HepG2 (cell line): ENCODE data around the gene GPR87. TPM values are rescaled to one million over a fixed set of nuclear protein-coding genes. Genes with fewer than 3 reads are reported as not detected.

Experiments
- ARID5B ChIP-seq: IDR thresholded peaks from 2 replicates; pipeline ENCODE4 v1.4.0; 2020; ENCODE audit warnings: mild to moderate bottlenecking, missing genetic modification reagents
- ATF3 ChIP-seq: sonication (generic); formaldehyde crosslinking; IDR thresholded peaks from 2 replicates; pipeline ENCODE4 v1.4.0; 2020; ENCODE audit warnings: missing genetic modification reagents
- BHLHE40 ChIP-seq: IDR thresholded peaks from 2 replicates; pipeline ENCODE4 v1.6.1; 2011; ENCODE audit warnings: low read length, improper control_type of control experiment
- CBX5 ChIP-seq: sonication (generic); formaldehyde crosslinking; IDR thresholded peaks from 2 replicates; pipeline ENCODE4 v1.4.0; 2020; ENCODE audit warnings: missing genetic modification reagents, borderline replicate concordance
- CEBPB ChIP-seq: IDR thresholded peaks from 2 replicates; pipeline ENCODE4 v1.6.1; 2011; ENCODE audit warnings: low read depth, low read length, improper control_type of control experiment, borderline replicate concordance
- CEBPG ChIP-seq: IDR thresholded peaks from 2 replicates; pipeline ENCODE4 v1.6.1; 2016
- CTCF ChIP-seq: sonication (generic); formaldehyde crosslinking; IDR thresholded peaks from 2 replicates; pipeline ENCODE4 v1.5.0; 2020; ENCODE audit warnings: mild to moderate bottlenecking, missing genetic modification reagents, moderate library complexity
- EP300 ChIP-seq, 3 experiments: sonication (generic) in 1 of 3; formaldehyde crosslinking in 1 of 3; IDR thresholded peaks; 2 replicates each; pipeline versions ENCODE4 v1.5.1 to v1.6.1; 2011 to 2020; ENCODE audit warnings: low read depth in 2 of 3, low read length in 2 of 3, borderline replicate concordance in 1 of 3, improper control_type of control experiment in 1 of 3, mild to moderate bottlenecking in 1 of 3, missing genetic modification reagents in 1 of 3, moderate library complexity in 1 of 3
- GATAD2A ChIP-seq: IDR thresholded peaks from 2 replicates; pipeline ENCODE4 v1.6.1; 2016
- HNF4A ChIP-seq: sonication (generic); formaldehyde crosslinking; IDR thresholded peaks from 2 replicates; pipeline ENCODE4 v1.4.0; 2020; ENCODE audit warnings: missing genetic modification reagents
- NFE2 ChIP-seq: sonication (generic); formaldehyde crosslinking; IDR thresholded peaks from 2 replicates; pipeline ENCODE4 v1.4.0; 2020; ENCODE audit warnings: missing genetic modification reagents
- PLSCR1 ChIP-seq: sonication (generic); formaldehyde crosslinking; IDR thresholded peaks from 2 replicates; pipeline ENCODE4 v1.5.0; 2020; ENCODE audit warnings: missing genetic modification reagents, mild to moderate bottlenecking, borderline replicate concordance
- TFAP4 ChIP-seq: sonication (generic); IDR thresholded peaks from 2 replicates; pipeline ENCODE4 v1.6.1; 2016; ENCODE audit warnings: low read depth, borderline replicate concordance
- TFDP1 ChIP-seq: IDR thresholded peaks from 2 replicates; pipeline ENCODE4 v1.6.1; 2016; ENCODE audit warnings: missing compliant biosample characterization, missing genetic modification reagents, borderline replicate concordance
- TFDP2 ChIP-seq: sonication (generic); formaldehyde crosslinking; IDR thresholded peaks from 2 replicates; pipeline ENCODE4 v1.4.0; 2020; ENCODE audit warnings: missing genetic modification reagents
- ZNF331 ChIP-seq: sonication (generic); formaldehyde crosslinking; IDR thresholded peaks from 2 replicates; pipeline ENCODE4 v1.4.0; 2020; ENCODE audit warnings: missing genetic modification reagents
- ZNF614 ChIP-seq: IDR thresholded peaks from 2 replicates; pipeline ENCODE4 v1.6.1; 2018; ENCODE audit warnings: missing biosample characterization, missing genetic modification reagents, inconsistent platforms, borderline replicate concordance
- polyA plus RNA-seq, 8 experiments: library from polyadenylated mRNA; depleted of rRNA in 3 of 8; stranded (reverse) in 7 of 8; unstranded in 1 of 8; fragments of >200 nt; fragmentation: Illumina TruSeq in 4 of 8; extraction: Trizol in 4 of 8; gene quantifications; 2 replicates each; pipeline versions ENCODE4 v1.2.1 to v1.2.3, GENCODE V29; 2011 to 2016; ENCODE audit warnings: low read depth in 4 of 8, missing spikeins in 1 of 8, mixed read lengths in 1 of 8; ENCODE audit not compliant: insufficient read depth in 1 of 8
- total RNA-seq, 5 experiments: library from RNA; depleted of rRNA; stranded (reverse); fragments of >200 nt; fragmentation: Illumina TruSeq; extraction: Trizol; gene quantifications; 2 replicates each; pipeline ENCODE4 v1.2.3, GENCODE V29; 2016; ENCODE audit warnings: low read depth in 1 of 5

The GPR87 gene
- total and polyA plus RNA-seq, 2 of the 13 experiments (the other 11 are each of a cell fraction or from before 2014, with no cell fraction given) = not detected

GRCh38 chr3:151305060-151305774, 11.4 kb downstream of the GPR87 start (continued):
- 0 out of 2 replicates have a peak, but pooled peaks have one; percentile 39 for TF ChIP-seq TFDP2 (CRISPR knock-in tag)
- TF ChIP-seq HNF4A (CRISPR knock-in tag) = peak; percentile 12; the same call in 1 of the 2 replicates
- no peak for TF ChIP-seq PLSCR1 (CRISPR knock-in tag)
- TF ChIP-seq CEBPG (CRISPR knock-in tag) = peak; percentile 72
- peak; percentile 74; the same call in 1 of the 2 replicates for TF ChIP-seq TFAP4
- TF ChIP-seq BHLHE40 = no peak
- peak; percentile 21; the same call in 1 of the 2 replicates for TF ChIP-seq TFDP1 (CRISPR knock-in tag)
- peak; percentile 16; the same call in 1 of the 2 replicates for TF ChIP-seq CBX5 (CRISPR knock-in tag)
- 0 out of 2 replicates have a peak, but pooled peaks have one; percentile 44 for TF ChIP-seq ARID5B
- peak; percentile 90 for TF ChIP-seq ATF3 (CRISPR knock-in tag)
- peak; percentile 87 for TF ChIP-seq CEBPB
- peak; percentile 40; the same call in 1 of the 2 replicates for TF ChIP-seq GATAD2A
- TF ChIP-seq EP300 (IDR thresholded peaks at IDR 0.05; ENCODE audit: low read depth in 2 of 2, low read length in 2 of 2) = no peak
- TF ChIP-seq EP300 (CRISPR knock-in tag; IDR thresholded peaks at IDR 0.05; ENCODE audit: borderline replicate concordance) = peak; percentile 36; the same call in 1 of the 2 replicates
- TF ChIP-seq ZNF331 (CRISPR knock-in tag) = 0 out of 2 replicates have a peak, but pooled peaks have one; percentile 11
- no peak for TF ChIP-seq NFE2
- TF ChIP-seq CTCF (CRISPR knock-in tag) = peak; percentile 63
- 0 out of 2 replicates have a peak, but pooled peaks have one; percentile 25 for TF ChIP-seq ZNF614 (CRISPR knock-in tag)
